IMR-90 (cell line): ENCODE results near the gene VPS35L.

Experiments used
- MAFK ChIP-seq: IDR thresholded peaks from 2 replicates; pipeline ENCODE4 v1.6.1; 2012; ENCODE audit warnings: low read depth, low read length, improper control_type of control experiment
- MXI1 ChIP-seq: IDR thresholded peaks from 2 replicates; pipeline ENCODE4 v1.6.1; 2012; ENCODE audit warnings: low read depth, mild to moderate bottlenecking, low read length, moderate library complexity, borderline replicate concordance
- POLR2A ChIP-seq: IDR thresholded peaks from 2 replicates; pipeline ENCODE4 v1.6.1; 2012; ENCODE audit warnings: mild to moderate bottlenecking, low read depth, low read length
- RAD21 ChIP-seq: IDR thresholded peaks from 2 replicates; pipeline ENCODE4 v1.6.1; 2012; ENCODE audit warnings: low read length, improper control_type of control experiment
- RCOR1 ChIP-seq: IDR thresholded peaks from 2 replicates; pipeline ENCODE4 v1.6.1; 2012; ENCODE audit warnings: mild to moderate bottlenecking, low read length, improper control_type of control experiment; ENCODE audit not compliant: insufficient replicate concordance
- SMC3 ChIP-seq: fragments of 150-350 bp; IDR thresholded peaks from 2 replicates; pipeline ENCODE4 v1.6.1; 2016; ENCODE audit warnings: low read depth, mild to moderate bottlenecking, antibody characterized with exemption, low read length, moderate library complexity
- TF ChIP-seq, protein P1 (sequence below): conservative IDR thresholded peaks from 2 replicates; pipeline ENCODE4 v1.5.1; 2012; ENCODE audit warnings: mild to moderate bottlenecking, low read depth, low read length, improper control_type of control experiment
- TF ChIP-seq, protein P2 (sequence below): fragments of 150-350 bp; IDR thresholded peaks from 2 replicates; pipeline ENCODE4 v1.6.1; 2016; ENCODE audit warnings: low read depth, mild to moderate bottlenecking, low read length, moderate library complexity, borderline replicate concordance

DNA sequence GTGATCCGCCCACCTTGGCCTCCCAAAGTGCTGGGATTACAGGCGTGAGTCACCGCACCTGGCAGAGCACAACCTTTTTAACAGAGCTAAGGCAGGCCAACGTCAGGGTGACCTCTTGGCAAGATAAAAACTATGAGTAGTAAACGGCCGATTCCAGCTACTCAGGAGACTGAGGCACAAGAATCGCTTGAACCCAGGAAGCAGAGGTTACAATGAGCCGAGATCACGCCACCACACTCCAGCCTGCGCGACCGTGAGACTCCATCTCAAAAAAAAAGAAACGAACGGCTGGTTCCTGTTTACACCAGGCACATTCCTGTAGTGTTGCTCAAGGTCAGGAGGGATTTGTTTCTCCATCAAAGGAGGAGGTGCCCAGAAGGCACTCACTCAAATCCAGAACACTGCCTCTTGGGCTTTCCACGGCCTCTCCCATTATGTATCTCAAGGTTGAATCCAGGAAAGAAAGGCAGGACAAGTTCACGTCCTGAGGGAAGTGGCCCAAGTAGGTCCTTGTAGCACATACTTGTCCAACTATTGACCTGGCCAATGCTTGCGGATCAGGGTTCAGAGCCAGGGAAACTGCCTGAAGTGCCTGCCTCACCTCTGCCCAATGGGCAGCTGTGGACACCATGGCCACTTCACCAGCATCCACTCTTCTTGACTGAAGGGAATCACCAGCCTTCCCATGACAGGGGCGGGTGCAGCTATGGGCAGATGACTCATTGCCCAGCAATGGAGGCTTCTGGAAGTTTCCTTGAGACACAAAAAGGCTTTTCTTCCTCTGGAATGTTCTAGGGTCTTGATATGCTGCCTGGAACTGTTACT is 149.0 kb downstream of the VPS35L start:
- TF ChIP-seq, protein P1, sequence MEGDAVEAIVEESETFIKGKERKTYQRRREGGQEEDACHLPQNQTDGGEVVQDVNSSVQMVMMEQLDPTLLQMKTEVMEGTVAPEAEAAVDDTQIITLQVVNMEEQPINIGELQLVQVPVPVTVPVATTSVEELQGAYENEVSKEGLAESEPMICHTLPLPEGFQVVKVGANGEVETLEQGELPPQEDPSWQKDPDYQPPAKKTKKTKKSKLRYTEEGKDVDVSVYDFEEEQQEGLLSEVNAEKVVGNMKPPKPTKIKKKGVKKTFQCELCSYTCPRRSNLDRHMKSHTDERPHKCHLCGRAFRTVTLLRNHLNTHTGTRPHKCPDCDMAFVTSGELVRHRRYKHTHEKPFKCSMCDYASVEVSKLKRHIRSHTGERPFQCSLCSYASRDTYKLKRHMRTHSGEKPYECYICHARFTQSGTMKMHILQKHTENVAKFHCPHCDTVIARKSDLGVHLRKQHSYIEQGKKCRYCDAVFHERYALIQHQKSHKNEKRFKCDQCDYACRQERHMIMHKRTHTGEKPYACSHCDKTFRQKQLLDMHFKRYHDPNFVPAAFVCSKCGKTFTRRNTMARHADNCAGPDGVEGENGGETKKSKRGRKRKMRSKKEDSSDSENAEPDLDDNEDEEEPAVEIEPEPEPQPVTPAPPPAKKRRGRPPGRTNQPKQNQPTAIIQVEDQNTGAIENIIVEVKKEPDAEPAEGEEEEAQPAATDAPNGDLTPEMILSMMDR: no peak
- TF ChIP-seq MXI1: no peak
- no peak for TF ChIP-seq SMC3
- no peak for TF ChIP-seq RAD21
- TF ChIP-seq MAFK: no peak
- TF ChIP-seq POLR2A: no peak
- TF ChIP-seq, protein P2, sequence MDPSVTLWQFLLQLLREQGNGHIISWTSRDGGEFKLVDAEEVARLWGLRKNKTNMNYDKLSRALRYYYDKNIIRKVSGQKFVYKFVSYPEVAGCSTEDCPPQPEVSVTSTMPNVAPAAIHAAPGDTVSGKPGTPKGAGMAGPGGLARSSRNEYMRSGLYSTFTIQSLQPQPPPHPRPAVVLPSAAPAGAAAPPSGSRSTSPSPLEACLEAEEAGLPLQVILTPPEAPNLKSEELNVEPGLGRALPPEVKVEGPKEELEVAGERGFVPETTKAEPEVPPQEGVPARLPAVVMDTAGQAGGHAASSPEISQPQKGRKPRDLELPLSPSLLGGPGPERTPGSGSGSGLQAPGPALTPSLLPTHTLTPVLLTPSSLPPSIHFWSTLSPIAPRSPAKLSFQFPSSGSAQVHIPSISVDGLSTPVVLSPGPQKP: no peak
- TF ChIP-seq RCOR1: peak; percentile 18
